ENCODE results near the gene RNF44. TPM values are rescaled to one million over a fixed set of nuclear protein-coding genes. Genes with fewer than 3 reads are reported as not detected.

The RNF44 gene
- total and polyA plus RNA-seq, 2 donors (not counting 1 experiment from before 2014, with no cell fraction given), result 1.4 to 2.6 TPM

DNA sequence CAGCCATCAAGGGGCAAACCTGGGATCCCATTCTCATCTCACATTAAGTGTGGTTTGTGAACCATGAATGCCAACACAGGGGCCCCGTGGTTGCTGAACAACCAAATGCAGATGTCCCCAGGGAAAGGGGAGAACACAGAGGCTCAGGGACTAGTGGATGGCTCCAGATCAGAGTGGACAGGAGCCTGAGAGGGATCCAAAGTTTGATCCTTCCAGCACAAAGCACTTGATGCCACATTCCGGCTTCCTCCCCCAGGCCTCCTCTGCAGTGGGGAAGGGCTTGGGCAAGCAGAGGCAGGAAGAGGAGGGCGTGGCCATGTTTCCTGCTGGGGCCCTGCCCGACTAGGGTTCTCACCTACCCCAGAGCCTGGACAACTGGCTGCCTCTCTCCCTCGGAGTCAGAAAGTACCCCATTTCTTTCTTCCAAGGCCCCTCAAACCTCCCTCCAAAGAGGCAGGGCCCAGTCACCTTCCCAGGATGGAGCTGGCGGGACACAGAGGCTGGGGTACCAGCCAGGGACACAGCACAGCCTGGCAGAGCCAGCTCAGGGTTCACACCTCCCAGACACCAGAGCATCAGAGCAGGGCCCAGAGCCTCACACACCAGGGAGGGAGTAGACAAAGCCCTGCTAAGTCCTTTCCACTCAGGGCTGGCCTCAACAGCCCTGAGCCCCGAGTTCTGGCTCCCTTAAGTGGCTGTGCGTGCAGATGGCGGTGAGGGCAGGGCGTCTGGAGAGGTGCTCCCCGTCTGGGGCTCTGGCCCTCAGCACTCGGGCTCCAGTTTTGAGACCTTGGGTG is 4.3 kb upstream of the RNF44 start:
- no peak overlapping the region for H3K27ac ChIP-seq (ENCODE audit: insufficient read depth, low read length)
- H3K9me3 ChIP-seq (ENCODE audit: control insufficient read depth, insufficient read depth, low read depth, low read length), result no peaks in the 10 kb centered on the region
- DNase-seq (ENCODE audit: low read depth in 2 of 2), result peak in 1 of 2 donors; percentile 32
- H3K36me3 ChIP-seq (ENCODE audit: control insufficient read depth, insufficient read depth, low read length), result no peaks in the 10 kb centered on the region
- H3K4me1 ChIP-seq (ENCODE audit: control insufficient read depth, extremely low read depth, insufficient read depth, low read length), result peaks cover 8% of the 10 kb centered on the region
- no peaks in the 10 kb centered on the region for H3K79me2 ChIP-seq (ENCODE audit: control insufficient read depth, insufficient read depth, low read length)
- no peak overlapping the region for H3K9ac ChIP-seq (ENCODE audit: insufficient read depth, low read length)
- no peak for TF ChIP-seq CTCF (conservative IDR thresholded peaks at IDR 0.05 in 1 of 2, IDR thresholded peaks at IDR 0.05 in 1 of 2; ENCODE audit: low read depth in 1 of 2, low read length in 2 of 2)
- no peak for TF ChIP-seq EZH2 (IDR thresholded peaks at IDR 0.05; ENCODE audit: low read length, missing control alignments)
- no peak overlapping the region for H2AFZ ChIP-seq (ENCODE audit: low read length)
- H3K4me2 ChIP-seq (ENCODE audit: extremely low read depth, insufficient read depth, low read length), result no peak overlapping the region
- no peaks in the 10 kb centered on the region for H3K27me3 ChIP-seq (ENCODE audit: control insufficient read depth, insufficient read depth, low read length)
- no peak overlapping the region for H3K4me3 ChIP-seq (replicated peaks in 1 of 4; ENCODE audit: control extremely low read depth in 1 of 4, insufficient read depth in 1 of 4, low read depth in 3 of 4, low read length in 4 of 4)
- H4K20me1 ChIP-seq (ENCODE audit: control insufficient read depth, extremely low read depth, insufficient read depth, low read length), result no peaks in the 10 kb centered on the region

GRCh38 chr5:176540956-176541337 is 3.7 kb upstream of the RNF44 start:
- H3K79me2 ChIP-seq (ENCODE audit: control insufficient read depth, insufficient read depth, low read length), result peaks cover 4% of the 10 kb centered on the region
- H4K20me1 ChIP-seq (ENCODE audit: control insufficient read depth, extremely low read depth, insufficient read depth, low read length), result no peaks in the 10 kb centered on the region
- H3K27me3 ChIP-seq (ENCODE audit: control insufficient read depth, insufficient read depth, low read length), result no peaks in the 10 kb centered on the region
- DNase-seq (ENCODE audit: low read depth in 2 of 2), result no peak
- no peaks in the 10 kb centered on the region for H3K36me3 ChIP-seq (ENCODE audit: control insufficient read depth, insufficient read depth, low read length)
- H3K4me1 ChIP-seq (ENCODE audit: control insufficient read depth, extremely low read depth, insufficient read depth, low read length), result peaks cover 8% of the 10 kb centered on the region
- no peak overlapping the region for H2AFZ ChIP-seq (ENCODE audit: low read length)
- no peak for TF ChIP-seq EZH2 (IDR thresholded peaks at IDR 0.05; ENCODE audit: low read length, missing control alignments)
- TF ChIP-seq CTCF (conservative IDR thresholded peaks at IDR 0.05 in 1 of 2, IDR thresholded peaks at IDR 0.05 in 1 of 2; ENCODE audit: low read depth in 1 of 2, low read length in 2 of 2), result no peak
- H3K4me3 ChIP-seq (replicated peaks in 1 of 4; ENCODE audit: control extremely low read depth in 1 of 4, insufficient read depth in 1 of 4, low read depth in 3 of 4, low read length in 4 of 4), result no peak overlapping the region
- H3K9ac ChIP-seq (ENCODE audit: insufficient read depth, low read length), result no peak overlapping the region
- no peak overlapping the region for H3K4me2 ChIP-seq (ENCODE audit: extremely low read depth, insufficient read depth, low read length)
- no peaks in the 10 kb centered on the region for H3K9me3 ChIP-seq (ENCODE audit: control insufficient read depth, insufficient read depth, low read depth, low read length)
- no peak overlapping the region for H3K27ac ChIP-seq (ENCODE audit: insufficient read depth, low read length)

DNA sequence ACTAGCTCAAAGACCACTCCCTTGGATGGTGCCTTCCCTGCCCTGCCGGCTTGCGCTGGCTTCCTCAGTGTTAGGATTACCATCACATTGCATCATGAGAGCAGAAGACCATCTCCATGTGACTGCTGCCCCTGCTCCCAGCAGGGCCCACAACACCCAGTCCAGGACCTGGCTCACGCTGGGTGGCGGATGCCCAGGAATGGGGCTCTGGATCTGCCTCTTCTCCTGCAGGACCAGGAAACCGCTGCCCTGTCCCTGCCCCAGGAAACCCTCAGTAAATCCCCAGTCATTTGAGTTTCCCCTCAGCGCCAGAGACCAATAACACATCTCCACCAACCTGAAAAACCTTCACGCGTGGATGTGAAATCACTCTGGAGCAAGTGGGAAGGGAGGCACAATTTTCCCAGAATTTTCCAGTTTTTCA is 3.3 kb upstream of the RNF44 start:
- Histone ChIP-seq H3K4me3 (replicated peaks in 1 of 4; ENCODE audit: control extremely low read depth in 1 of 4, insufficient read depth in 1 of 4, low read depth in 3 of 4, low read length in 4 of 4) (no peak overlapping the region), H3K36me3 (ENCODE audit: control insufficient read depth, insufficient read depth, low read length) (no peaks in the 10 kb centered on the region), H3K9me3 (ENCODE audit: control insufficient read depth, insufficient read depth, low read depth, low read length) (no peaks in the 10 kb centered on the region), H3K4me1 (ENCODE audit: control insufficient read depth, extremely low read depth, insufficient read depth, low read length) (peaks cover 12% of the 10 kb centered on the region), H3K4me2 (ENCODE audit: extremely low read depth, insufficient read depth, low read length) (no peak overlapping the region), H3K27me3 (ENCODE audit: control insufficient read depth, insufficient read depth, low read length) (no peaks in the 10 kb centered on the region), H3K79me2 (ENCODE audit: control insufficient read depth, insufficient read depth, low read length) (peaks cover 7% of the 10 kb centered on the region), H3K9ac (ENCODE audit: insufficient read depth, low read length) (no peak overlapping the region), H3K27ac (ENCODE audit: insufficient read depth, low read length) (no peak overlapping the region), H2AFZ (ENCODE audit: low read length) (no peak overlapping the region), H4K20me1 (ENCODE audit: control insufficient read depth, extremely low read depth, insufficient read depth, low read length) (no peaks in the 10 kb centered on the region)
- TF ChIP-seq CTCF (conservative IDR thresholded peaks at IDR 0.05 in 1 of 2, IDR thresholded peaks at IDR 0.05 in 1 of 2; ENCODE audit: low read depth in 1 of 2, low read length in 2 of 2) (no peak), EZH2 (IDR thresholded peaks at IDR 0.05; ENCODE audit: low read length, missing control alignments) (no peak)
- peak in 1 of 2 donors; percentile 47 for DNase-seq (ENCODE audit: low read depth in 2 of 2)

All from fibroblast of lung (primary cell).